Tibial nerve (tissue), 4 donors: ENCODE results near the gene VPS33B.

Experiments used
- CTCF ChIP-seq, 5 experiments: fragments of 200-600 bp in 3 of 5; fragments of 450-650 bp in 2 of 5; sonication (generic) in 3 of 5; IDR thresholded peaks; one replicate each; pipeline ENCODE4 v1.5.1; 2016 to 2019; ENCODE audit warnings: antibody characterized with exemption in 5 of 5, mild to moderate bottlenecking in 3 of 5, moderate library complexity in 2 of 5
- EP300 ChIP-seq, 2 donors: sonication (generic); formaldehyde crosslinking; IDR thresholded peaks; one replicate each; pipeline ENCODE4 v1.6.1; 2017; ENCODE audit warnings: antibody characterized with exemption in 2 of 2, mild to moderate bottlenecking in 1 of 2

DNA sequence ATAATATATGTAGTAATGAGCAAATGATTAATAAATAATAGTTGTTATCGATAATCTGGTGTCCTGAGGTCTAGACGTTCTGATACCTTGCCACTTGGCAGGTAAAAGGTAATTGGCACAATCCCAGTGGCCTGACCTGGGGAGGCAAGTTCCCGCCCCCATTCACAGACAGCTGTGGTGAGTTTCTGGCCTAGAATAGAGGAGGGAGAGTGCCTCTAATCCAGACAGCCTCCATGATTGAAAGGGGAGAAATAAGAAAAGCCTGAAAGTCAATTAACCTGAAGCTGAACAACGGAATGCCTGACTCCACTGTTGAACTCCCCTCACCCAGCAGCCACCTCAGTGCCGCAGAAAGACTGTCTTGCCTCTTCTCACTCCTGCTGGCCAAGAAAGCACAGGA lies 39.6 kb upstream of the VPS33B start:
- TF ChIP-seq CTCF (IDR thresholded peaks at IDR 0.05) (no peak), EP300 (IDR thresholded peaks at IDR 0.05) (no peak)
